GM21381 (cell line): Measurements from ENCODE around the gene AKAP11.

ENCODE experiments used
- ATAC-seq: cut with Tn5 transposase; IDR thresholded peaks from one replicate; pipeline ENCODE4 v1.9.1; 2021; ENCODE audit warnings: mild to moderate bottlenecking, moderate library complexity; ENCODE audit not compliant: unreplicated experiment

AKAP11 gene

GRCh38 chr13:42329239-42329638 lies 57.3 kb downstream of the AKAP11 start:
- ATAC-seq = no peak

DNA sequence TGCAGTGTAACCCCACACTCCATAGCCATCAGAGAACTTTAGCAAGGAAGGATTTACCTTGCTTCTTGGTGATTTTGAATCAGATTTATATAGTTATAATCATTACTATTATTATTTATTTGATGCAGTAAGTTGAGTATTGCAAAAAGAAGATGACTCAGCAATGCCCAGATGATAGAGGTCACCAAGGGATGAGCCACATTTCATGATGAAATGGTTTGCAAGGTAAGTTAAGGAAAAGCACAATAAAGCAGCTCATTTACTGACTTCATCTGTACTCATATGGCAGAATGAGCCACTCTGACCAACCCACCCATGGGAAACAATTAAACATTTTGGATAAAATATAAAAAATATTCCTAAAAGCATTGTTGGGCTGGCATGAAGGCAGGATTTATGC lies 59.1 kb downstream of the AKAP11 start:
- ATAC-seq = no peak

- peak; percentile 68 for ATAC-seq
Measured at GRCh38 chr13:42333613-42334328, 61.8 kb downstream of the AKAP11 start.

DNA sequence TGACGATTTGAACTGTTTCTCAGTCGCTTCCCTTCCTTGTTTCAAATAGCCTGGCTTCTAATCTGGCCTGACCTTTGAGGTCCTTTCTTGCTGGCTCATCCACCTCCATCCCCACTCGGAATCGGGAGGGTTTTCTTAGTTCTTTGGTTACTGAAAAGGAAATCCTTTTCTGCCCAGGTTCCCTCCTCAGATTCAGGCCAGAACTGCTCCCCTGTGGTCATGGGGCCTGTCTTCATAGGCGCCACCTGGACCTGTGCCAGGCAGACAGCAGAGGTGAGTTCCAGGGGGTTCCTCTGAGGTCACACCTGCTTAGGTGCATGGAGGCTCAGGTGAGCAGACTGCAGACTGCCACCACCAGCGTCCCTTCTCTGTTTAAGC lies 62.4 kb downstream of the AKAP11 start:
- peak; percentile 19 for ATAC-seq

GRCh38 chr13:42337808-42338600 lies 66.1 kb downstream of the AKAP11 start:
- no peak for ATAC-seq

GRCh38 chr13:42345367-42345766 lies 73.4 kb downstream of the AKAP11 start:
- ATAC-seq = no peak

DNA sequence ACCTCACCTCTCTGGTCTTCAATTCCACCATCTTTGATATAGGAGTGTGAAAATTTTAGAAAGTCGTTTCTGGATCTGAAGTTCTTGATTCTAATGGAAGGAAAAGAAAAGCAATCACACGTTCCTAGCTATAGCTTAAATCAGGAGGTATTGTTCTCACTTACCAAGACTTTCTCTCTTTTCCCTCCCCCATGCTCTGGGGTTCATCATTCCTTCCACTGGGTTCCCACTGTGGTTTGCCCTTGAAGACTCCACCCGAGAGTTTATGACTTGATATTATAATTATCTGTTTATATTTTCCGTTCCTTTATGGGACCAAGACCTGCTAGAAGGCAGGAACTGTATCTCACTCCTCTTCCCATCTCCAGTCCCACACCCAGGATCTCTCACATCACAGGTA lies 76.6 kb downstream of the AKAP11 start:
- no peak for ATAC-seq

DNA sequence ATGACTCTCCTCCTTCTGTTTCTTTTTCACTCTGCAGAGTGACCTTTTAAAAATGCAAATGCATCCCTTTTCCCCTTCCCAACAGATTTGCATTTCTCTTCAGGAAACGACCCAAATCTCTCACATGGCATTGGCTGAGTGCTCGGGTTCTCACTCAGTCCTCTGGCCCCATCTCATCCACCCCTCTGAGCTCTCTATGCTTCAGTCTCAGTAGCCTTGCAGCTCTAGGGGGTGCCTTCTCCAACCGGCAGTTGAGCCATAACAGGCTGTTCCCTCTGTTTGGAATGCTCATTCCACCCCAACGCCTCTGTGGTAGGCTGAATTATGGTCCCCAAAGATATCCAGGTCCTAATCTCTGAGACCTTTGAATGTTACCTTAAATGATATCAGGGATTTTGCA lies 78.2 kb downstream of the AKAP11 start:
- no peak for ATAC-seq

DNA sequence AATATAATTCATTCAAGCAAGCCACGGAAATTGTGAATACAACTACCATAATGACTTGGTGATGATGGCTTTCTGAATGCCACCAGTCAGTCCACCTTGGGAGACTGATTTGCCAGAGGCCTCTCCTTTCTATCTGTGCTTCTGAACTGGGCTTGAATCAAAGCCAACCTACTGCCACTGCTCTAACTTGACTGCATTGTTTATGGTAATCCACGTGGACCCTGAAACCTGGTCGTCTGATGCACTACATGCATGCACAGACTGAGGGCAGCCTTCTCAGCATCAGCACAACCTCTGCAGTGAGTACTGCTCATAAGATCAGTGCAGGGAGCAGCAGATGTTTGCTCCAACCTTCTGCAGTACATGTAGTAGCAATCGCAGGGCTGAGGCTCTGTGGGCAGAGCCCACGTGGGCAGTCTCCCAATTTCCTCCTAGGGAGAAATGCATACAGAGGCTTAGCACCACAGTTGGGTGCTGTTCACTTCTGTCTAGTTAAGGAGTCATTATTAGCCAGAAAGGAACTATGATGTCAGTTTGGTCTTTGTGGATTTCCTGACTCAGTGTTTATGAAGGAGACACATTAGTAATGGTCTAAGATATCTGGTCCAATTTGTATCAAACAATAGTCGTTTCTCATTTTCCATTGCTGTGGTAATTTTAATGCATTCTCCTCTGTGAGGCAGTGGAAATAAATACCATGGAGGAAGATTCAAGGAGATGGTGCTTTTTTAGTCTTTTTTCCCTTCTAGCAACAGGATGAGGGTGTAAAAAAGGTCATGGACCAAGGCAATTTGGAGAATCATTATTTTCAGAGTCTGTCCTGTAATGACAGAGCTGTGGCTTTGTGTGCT lies 82.5 kb downstream of the AKAP11 start:
- peak; percentile 72 for ATAC-seq

- no peak for ATAC-seq
Measured at GRCh38 chr13:42355092-42355485, 83.1 kb downstream of the AKAP11 start.

DNA sequence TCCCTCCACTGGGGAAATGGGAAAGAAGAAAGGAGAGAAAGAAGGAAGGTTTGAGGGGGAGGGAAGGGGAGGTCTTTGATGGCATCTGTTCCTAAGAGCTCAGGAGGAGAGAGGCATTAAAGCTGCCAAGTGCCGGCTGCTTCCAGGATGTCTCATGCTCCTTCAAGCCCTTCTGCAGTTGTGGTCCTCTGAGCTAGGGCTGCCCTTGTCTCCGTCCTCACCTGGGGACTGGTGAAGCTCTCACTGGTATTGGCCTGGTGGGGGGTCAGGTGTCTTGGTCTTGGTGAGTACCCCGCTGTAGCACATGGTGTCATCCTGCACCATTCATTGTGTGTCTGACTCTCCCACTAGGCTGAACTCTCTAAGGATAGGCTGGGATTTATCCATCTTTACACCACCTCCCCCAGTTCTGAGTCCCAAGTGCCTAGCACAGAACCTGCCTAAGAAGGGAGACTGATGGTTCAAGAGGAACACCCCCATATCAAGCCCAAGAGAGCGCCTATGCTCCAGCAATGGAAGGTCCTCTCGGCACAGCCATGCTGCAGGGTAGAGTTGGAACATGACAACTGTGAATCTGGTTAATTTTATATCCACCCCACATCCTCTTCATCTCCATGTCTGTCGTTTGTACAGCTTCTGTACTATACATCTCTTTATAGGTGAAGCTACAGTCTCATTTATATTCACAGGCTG lies 83.7 kb downstream of the AKAP11 start:
- no peak for ATAC-seq

GRCh38 chr13:42356184-42356575 lies 84.2 kb downstream of the AKAP11 start:
- no peak for ATAC-seq

DNA sequence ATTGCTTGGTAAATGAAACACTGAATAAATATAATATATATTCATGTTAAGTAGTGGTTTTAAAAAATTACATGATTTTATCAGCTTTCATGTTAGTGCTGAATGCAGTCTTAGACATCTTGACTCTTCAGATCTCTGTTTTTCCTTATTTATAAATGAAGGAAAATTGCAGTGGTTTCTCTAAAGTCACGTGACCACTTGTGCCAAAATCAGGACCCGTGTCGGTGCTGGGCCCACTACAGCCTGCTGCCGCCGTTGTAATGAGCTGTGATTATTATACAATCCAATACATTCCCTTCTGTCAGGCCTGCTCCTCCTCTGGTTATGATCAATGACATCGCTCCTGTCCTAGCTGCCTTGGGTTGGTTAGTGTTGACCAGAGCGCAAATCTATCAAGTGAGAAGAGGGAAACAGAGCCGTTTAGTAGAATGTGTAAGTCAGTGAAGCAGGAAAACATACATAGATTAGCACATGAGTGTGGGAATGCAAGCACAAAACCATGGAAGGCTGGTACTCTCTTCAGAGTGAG lies 88.2 kb downstream of the AKAP11 start:
- ATAC-seq = no peak

GRCh38 chr13:42361701-42362100 lies 89.7 kb downstream of the AKAP11 start:
- ATAC-seq = no peak

- ATAC-seq = no peak
Measured at GRCh38 chr13:42363941-42364612, 92.1 kb downstream of the AKAP11 start.

- ATAC-seq = no peak
Measured at GRCh38 chr13:42364613-42365000, 92.7 kb downstream of the AKAP11 start.

GRCh38 chr13:42367831-42368230 lies 95.9 kb downstream of the AKAP11 start:
- ATAC-seq = no peak

- no peak for ATAC-seq
Measured at GRCh38 chr13:42369071-42369797, 97.3 kb downstream of the AKAP11 start.

DNA sequence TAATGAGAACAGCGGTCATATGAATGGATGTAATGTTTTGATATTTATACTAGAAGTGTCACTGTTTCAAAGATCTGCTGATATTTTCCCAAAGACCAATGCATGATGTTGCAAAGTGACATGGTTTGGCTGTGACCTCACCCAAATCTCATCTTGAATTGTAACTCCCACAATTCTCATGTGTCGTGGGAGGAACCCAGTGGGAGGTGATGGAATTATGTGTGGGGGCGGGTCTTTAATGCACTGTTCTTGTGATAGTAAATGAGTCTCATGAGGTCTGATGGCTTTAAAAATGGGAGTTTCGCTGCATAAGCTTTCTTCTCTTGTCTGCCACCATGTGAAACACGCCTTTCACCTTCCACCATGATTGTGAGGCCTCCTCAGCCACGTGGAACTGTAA lies 98.3 kb downstream of the AKAP11 start:
- ATAC-seq = no peak
